ENCODE results near the gene TP53RK. TPM values are rescaled to one million over a fixed set of nuclear protein-coding genes. Genes with fewer than 3 reads are reported as not detected.

The TP53RK gene
- total RNA-seq, 1 donor from 2014 or later, result 19.5 TPM

DNA sequence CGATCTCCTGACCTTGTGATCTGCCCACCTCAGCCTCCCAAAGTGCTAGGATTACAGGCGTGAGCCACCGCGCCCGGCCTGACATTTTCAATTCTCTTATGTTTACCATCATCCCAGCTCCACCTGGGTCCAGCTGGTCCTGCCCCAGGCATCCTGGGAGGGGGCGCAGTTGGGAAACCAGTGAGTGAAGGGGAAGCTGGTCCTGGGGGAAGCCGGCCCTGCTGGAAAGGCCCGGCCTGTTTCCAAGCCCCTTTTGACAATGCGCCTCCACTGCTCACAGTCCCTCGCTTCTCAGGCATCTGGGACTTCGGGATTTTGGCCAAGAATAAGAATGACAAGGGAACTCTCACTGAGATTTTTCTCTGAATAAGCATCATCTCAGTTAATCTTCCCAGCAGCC, 52.2 kb downstream of the TP53RK start:
- TF ChIP-seq, protein P1, sequence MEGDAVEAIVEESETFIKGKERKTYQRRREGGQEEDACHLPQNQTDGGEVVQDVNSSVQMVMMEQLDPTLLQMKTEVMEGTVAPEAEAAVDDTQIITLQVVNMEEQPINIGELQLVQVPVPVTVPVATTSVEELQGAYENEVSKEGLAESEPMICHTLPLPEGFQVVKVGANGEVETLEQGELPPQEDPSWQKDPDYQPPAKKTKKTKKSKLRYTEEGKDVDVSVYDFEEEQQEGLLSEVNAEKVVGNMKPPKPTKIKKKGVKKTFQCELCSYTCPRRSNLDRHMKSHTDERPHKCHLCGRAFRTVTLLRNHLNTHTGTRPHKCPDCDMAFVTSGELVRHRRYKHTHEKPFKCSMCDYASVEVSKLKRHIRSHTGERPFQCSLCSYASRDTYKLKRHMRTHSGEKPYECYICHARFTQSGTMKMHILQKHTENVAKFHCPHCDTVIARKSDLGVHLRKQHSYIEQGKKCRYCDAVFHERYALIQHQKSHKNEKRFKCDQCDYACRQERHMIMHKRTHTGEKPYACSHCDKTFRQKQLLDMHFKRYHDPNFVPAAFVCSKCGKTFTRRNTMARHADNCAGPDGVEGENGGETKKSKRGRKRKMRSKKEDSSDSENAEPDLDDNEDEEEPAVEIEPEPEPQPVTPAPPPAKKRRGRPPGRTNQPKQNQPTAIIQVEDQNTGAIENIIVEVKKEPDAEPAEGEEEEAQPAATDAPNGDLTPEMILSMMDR (conservative IDR thresholded peaks at IDR 0.05), result no peak
- Mint-ChIP-seq H3K27me3 (ENCODE audit: low read depth) (no peaks in the 10 kb centered on the region), H3K4me1 (peaks cover 37% of the 10 kb centered on the region), H3K36me3 (ENCODE audit: low read depth) (no peaks in the 10 kb centered on the region), H3K4me3 (no peak overlapping the region), H3K9me3 (no peaks in the 10 kb centered on the region), H3K27ac (ENCODE audit: unreplicated experiment) (no peak overlapping the region)
- DNase-seq (ENCODE audit: low read depth, low spot score), result no peak

DNA sequence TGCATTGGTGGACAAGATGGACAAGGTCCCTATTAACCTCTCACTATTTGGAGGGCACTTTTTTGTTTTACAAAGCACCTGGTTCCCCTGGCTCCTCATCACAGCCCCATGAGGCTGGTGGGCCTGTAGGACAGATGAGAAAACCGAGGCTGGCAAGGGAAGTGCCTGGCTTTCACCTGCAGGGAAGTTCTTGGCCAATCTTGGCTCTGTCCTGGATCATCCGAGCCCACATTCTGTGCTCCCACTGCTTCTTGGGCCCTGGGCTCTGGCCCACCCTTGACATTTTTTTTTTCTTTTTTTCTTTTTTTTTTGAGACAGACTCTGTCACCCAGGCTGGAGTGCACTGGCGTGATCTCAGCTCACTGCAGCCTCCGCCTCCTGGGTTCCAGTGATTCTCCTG, 52.7 kb downstream of the TP53RK start:
- Mint-ChIP-seq H3K36me3 (ENCODE audit: low read depth) (no peaks in the 10 kb centered on the region), H3K9me3 (no peaks in the 10 kb centered on the region), H3K4me1 (peaks cover 38% of the 10 kb centered on the region), H3K27ac (ENCODE audit: unreplicated experiment) (no peak overlapping the region), H3K27me3 (ENCODE audit: low read depth) (no peaks in the 10 kb centered on the region), H3K4me3 (no peak overlapping the region)
- no peak for DNase-seq (ENCODE audit: low read depth, low spot score)
- TF ChIP-seq, protein P1 (conservative IDR thresholded peaks at IDR 0.05), result no peak

DNA sequence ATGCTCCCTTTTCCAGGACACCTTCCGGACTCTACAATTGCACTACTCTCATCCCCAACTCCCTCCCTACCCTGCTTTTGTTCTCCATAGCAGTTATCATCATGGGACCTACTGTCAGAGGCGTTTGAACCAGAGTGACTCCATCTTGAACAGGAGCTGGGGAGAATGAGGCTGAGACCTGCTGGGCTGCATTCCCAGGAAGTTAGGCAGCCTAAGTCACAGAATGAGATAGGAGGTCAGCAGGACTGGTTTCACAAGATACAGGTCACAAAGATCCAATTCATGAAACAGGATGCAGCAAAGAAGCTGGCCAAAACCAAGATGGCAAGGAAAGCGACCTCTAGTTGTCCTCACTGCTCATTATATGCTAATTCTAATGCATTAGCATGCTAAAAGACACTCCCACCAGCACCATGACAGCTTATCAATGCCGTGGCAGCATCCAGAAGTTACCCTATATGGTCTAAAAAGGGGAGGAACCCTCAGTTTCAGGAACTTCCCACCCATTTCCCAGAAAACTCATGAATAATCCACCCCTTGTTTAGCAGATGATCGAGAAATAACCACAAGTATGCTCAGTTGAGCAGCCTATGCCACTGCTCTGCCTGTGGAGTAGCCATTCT, 53.6 kb downstream of the TP53RK start:
- TF ChIP-seq, protein P1 (conservative IDR thresholded peaks at IDR 0.05), result no peak
- H3K27ac Mint-ChIP-seq (ENCODE audit: unreplicated experiment), result no peak overlapping the region
- no peaks in the 10 kb centered on the region for H3K9me3 Mint-ChIP-seq
- no peak for DNase-seq (ENCODE audit: low read depth, low spot score)
- no peak overlapping the region for H3K4me3 Mint-ChIP-seq
- H3K27me3 Mint-ChIP-seq (ENCODE audit: low read depth), result no peaks in the 10 kb centered on the region
- H3K36me3 Mint-ChIP-seq (ENCODE audit: low read depth), result no peaks in the 10 kb centered on the region
- peaks cover 43% of the 10 kb centered on the region for H3K4me1 Mint-ChIP-seq

DNA sequence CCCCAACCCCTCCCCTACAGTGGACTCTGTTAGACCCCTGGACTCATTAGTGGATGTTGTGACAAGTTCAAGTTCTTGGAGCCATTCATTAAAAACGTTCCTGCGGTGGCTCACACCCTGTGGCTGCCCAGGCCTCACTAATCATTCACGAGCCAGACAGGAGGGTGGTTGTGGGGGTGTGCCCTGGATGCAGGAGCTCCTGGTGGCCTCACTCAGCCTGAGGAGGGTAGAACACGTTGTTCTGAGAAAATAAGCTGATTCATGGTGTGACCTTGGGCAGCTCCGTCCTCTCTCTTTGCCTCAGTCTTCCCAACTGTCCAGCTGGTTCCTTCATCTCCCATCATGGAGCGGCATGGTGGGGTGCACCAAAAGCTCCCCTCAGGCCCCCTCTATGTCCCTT, 54.7 kb downstream of the TP53RK start:
- Mint-ChIP-seq H3K27ac (ENCODE audit: unreplicated experiment) (no peak overlapping the region), H3K27me3 (ENCODE audit: low read depth) (no peaks in the 10 kb centered on the region), H3K9me3 (peaks cover 3% of the 10 kb centered on the region), H3K4me1 (peaks cover 37% of the 10 kb centered on the region), H3K4me3 (no peak overlapping the region), H3K36me3 (ENCODE audit: low read depth) (peaks cover 7% of the 10 kb centered on the region)
- no peak for DNase-seq (ENCODE audit: low read depth, low spot score)
- TF ChIP-seq, protein P1 (conservative IDR thresholded peaks at IDR 0.05), result no peak

Other genes with a start within 250 kb of the TP53RK start
- gene ZNF334, start 175.9 kb downstream of the TP53RK start, total RNA-seq, result 21.0 and 21.4 TPM in 2 replicates
- gene OCSTAMP, start 138.8 kb downstream of the TP53RK start, total RNA-seq, result 0.14 and 0.26 TPM in 2 replicates
- 6.1 and 6.7 TPM in 2 replicates for gene SLC13A3, start 38.0 kb downstream of the TP53RK start, total RNA-seq
- 11.3 and 12.7 TPM in 2 replicates for gene SLC2A10, start 20.2 kb upstream of the TP53RK start, total RNA-seq
- gene EYA2, start 205.4 kb upstream of the TP53RK start, total RNA-seq, result 1.3 and 1.4 TPM in 2 replicates